ENCODE measurements around the gene SHANK2. TPM values are rescaled to one million over a fixed set of nuclear protein-coding genes. Genes with fewer than 3 reads are reported as not detected.

The SHANK2 gene
- polyA plus RNA-seq, 1 donor (not counting 4 experiments of a cell fraction or from before 2014, with no cell fraction given): 0.22 TPM

GRCh38 chr11:71255323-71255722 is 2.9 kb upstream of the SHANK2 start:
- no peak overlapping the region for H2AFZ ChIP-seq (ENCODE audit: control insufficient read depth, low read length)
- H3K4me1 ChIP-seq (ENCODE audit: control insufficient read depth, extremely low read depth, insufficient read depth, low read length): peaks cover 4% of the 10 kb centered on the region
- H3K27ac ChIP-seq (ENCODE audit: control insufficient read depth, insufficient read depth, low read length): no peak overlapping the region
- H3K36me3 ChIP-seq (ENCODE audit: control insufficient read depth in 2 of 2, extremely low read depth in 1 of 2, insufficient read depth in 2 of 2, low read length in 2 of 2): no peaks in the 10 kb centered on the region
- TF ChIP-seq EZH2 (IDR thresholded peaks at IDR 0.05; ENCODE audit: low read length): no peak
- no peaks in the 10 kb centered on the region for H3K9me3 ChIP-seq (ENCODE audit: control insufficient read depth, low read depth, low read length)
- no peaks in the 10 kb centered on the region for H3K79me2 ChIP-seq (ENCODE audit: control insufficient read depth, insufficient read depth, low read length)
- H3K9me1 ChIP-seq (ENCODE audit: control insufficient read depth, extremely low read depth, insufficient read depth, low read length): no peaks in the 10 kb centered on the region
- DNase-seq (ENCODE audit: low read depth, low spot score) (no peak), FAIRE-seq (no peak)
- H3K27me3 ChIP-seq (ENCODE audit: control insufficient read depth, extremely low read depth, insufficient read depth, low read length): peaks cover 25% of the 10 kb centered on the region
- no peak overlapping the region for H3K4me3 ChIP-seq (ENCODE audit: control insufficient read depth in 2 of 3, extremely low read depth in 1 of 3, insufficient read depth in 2 of 3, low read depth in 1 of 3, low read length in 3 of 3)
- no peak overlapping the region for H3K9ac ChIP-seq (ENCODE audit: control insufficient read depth, extremely low read depth, insufficient read depth, low read length)
- no peaks in the 10 kb centered on the region for H4K20me1 ChIP-seq (ENCODE audit: control insufficient read depth, extremely low read depth, insufficient read depth, low read length)
- no peak overlapping the region for H3K4me2 ChIP-seq (ENCODE audit: control insufficient read depth, extremely low read depth, insufficient read depth, low read depth, low read length)
- dilution Hi-C loops (cut with MboI; ENCODE audit: extremely low pct_ligation_motif_present, low sequenced_read_pairs): no loop called here

- Histone ChIP-seq H3K79me2 (ENCODE audit: control insufficient read depth, insufficient read depth, low read length) (no peaks in the 10 kb centered on the region), H3K27ac (ENCODE audit: control insufficient read depth, insufficient read depth, low read length) (no peak overlapping the region), H3K9me1 (ENCODE audit: control insufficient read depth, extremely low read depth, insufficient read depth, low read length) (no peaks in the 10 kb centered on the region), H3K9ac (ENCODE audit: control insufficient read depth, extremely low read depth, insufficient read depth, low read length) (no peak overlapping the region), H3K27me3 (ENCODE audit: control insufficient read depth, extremely low read depth, insufficient read depth, low read length) (peaks cover 32% of the 10 kb centered on the region), H3K4me1 (ENCODE audit: control insufficient read depth, extremely low read depth, insufficient read depth, low read length) (peaks cover 4% of the 10 kb centered on the region), H4K20me1 (ENCODE audit: control insufficient read depth, extremely low read depth, insufficient read depth, low read length) (no peaks in the 10 kb centered on the region), H2AFZ (ENCODE audit: control insufficient read depth, low read length) (no peak overlapping the region), H3K9me3 (ENCODE audit: control insufficient read depth, low read depth, low read length) (no peaks in the 10 kb centered on the region), H3K4me2 (ENCODE audit: control insufficient read depth, extremely low read depth, insufficient read depth, low read depth, low read length) (no peak overlapping the region), H3K36me3 (ENCODE audit: control insufficient read depth in 2 of 2, extremely low read depth in 1 of 2, insufficient read depth in 2 of 2, low read length in 2 of 2) (no peaks in the 10 kb centered on the region), H3K4me3 (ENCODE audit: control insufficient read depth in 2 of 3, extremely low read depth in 1 of 3, insufficient read depth in 2 of 3, low read depth in 1 of 3, low read length in 3 of 3) (no peak overlapping the region)
- DNase-seq (ENCODE audit: low read depth, low spot score) (no peak), FAIRE-seq (no peak)
- dilution Hi-C loops (cut with MboI; ENCODE audit: extremely low pct_ligation_motif_present, low sequenced_read_pairs): no loop called here
- TF ChIP-seq EZH2 (IDR thresholded peaks at IDR 0.05; ENCODE audit: low read length) (no peak), CTCF (optimal IDR thresholded peaks at IDR 0.05 in 1 of 3, IDR thresholded peaks at IDR 0.05 in 1 of 3, conservative IDR thresholded peaks at IDR 0.05 in 1 of 3; ENCODE audit: extremely low read depth in 1 of 3, insufficient read depth in 2 of 3, low read length in 3 of 3) (no peak)
Observed at GRCh38 chr11:71253794-71254193, 1.4 kb upstream of the SHANK2 start.
